MM.1S (cell line): ENCODE results near the gene CBX3.

ENCODE experiments used
- CTCF ChIP-seq: fragments of 300-600 bp; sonication (generic); IDR thresholded peaks from 2 replicates; pipeline ENCODE4 v1.5.1; 2016; ENCODE audit warnings: antibody characterized with exemption, low read length, mixed read lengths
- EZH2 ChIP-seq: fragments of 300-600 bp; sonication (generic); optimal IDR thresholded peaks from 2 replicates; pipeline ENCODE3; 2017; ENCODE audit warnings: low read depth, mild to moderate bottlenecking, antibody characterized with exemption, low read length, mixed read lengths

GRCh38 chr7:26170663-26171062, 30.9 kb upstream of the CBX3 start:
- TF ChIP-seq EZH2 (no peak), CTCF (no peak)
